SKM-1 treated with dmso at 0.1 percent for 144 hours (cell line): ENCODE data around the gene ARSK.

Experiments used
- DNase-seq: peaks from one replicate; lab custom pipeline; 2025; ENCODE audit not compliant: unreplicated experiment; lab: John Stamatoyannopoulos, UW

ARSK gene, protein sequence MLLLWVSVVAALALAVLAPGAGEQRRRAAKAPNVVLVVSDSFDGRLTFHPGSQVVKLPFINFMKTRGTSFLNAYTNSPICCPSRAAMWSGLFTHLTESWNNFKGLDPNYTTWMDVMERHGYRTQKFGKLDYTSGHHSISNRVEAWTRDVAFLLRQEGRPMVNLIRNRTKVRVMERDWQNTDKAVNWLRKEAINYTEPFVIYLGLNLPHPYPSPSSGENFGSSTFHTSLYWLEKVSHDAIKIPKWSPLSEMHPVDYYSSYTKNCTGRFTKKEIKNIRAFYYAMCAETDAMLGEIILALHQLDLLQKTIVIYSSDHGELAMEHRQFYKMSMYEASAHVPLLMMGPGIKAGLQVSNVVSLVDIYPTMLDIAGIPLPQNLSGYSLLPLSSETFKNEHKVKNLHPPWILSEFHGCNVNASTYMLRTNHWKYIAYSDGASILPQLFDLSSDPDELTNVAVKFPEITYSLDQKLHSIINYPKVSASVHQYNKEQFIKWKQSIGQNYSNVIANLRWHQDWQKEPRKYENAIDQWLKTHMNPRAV

GRCh38 chr5:95554647-95555548 is at the start of gene ARSK, which contains the start of gene SKIC3:
TSS of gene ARSK (plus strand) at chr5:95555101. CDS start at chr5:95555279, 178 bp downstream.
TSS of gene SKIC3 (minus strand) at chr5:95554977. CDS start at chr5:95547150, 7,827 bp downstream.
- DNase-seq, result peak; percentile 97

GRCh38 chr5:95508550-95508949 is 46.4 kb upstream of the ARSK start:
- DNase-seq, result no peak

- no peak for DNase-seq
These were observed 43.3 kb upstream of the ARSK start for GRCh38 chr5:95511606-95512005.

DNA sequence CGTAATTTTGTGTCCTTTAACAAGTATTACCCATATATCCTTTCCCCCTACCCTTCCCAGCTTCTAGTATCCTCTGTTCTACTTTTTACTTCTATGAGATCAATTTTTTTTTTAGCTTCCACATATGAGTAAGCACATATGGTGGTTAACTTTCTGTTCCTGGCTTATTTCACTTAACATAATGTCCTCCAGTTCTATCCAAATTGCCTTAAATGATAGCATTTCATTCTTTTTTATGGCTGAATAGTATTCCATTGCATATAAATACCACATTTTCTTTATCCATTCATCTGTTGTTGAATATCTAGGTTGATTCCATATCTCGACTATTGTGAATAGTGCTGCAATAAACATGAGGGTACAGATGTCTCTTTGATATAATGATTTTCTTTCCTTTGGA is 36.5 kb upstream of the ARSK start:
- no peak for DNase-seq

DNA sequence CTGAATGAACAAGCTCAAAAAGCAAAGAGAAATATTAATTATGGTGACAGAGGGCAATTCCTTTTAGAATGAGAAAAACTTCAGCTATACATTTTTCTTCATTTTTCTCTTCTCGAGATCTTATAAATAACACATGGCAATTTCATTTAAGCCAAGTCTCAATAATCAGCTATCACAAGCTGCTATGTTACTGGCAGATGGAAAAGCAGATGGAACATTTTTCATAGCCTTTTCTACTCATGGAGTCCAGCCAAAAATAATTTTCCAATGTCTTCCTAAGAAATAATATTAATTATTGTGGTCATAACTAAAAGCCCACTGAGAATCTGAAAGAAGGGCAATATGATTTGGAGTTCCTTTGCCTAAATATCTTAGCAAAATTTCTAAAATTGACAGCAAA is 35.8 kb upstream of the ARSK start:
- no peak for DNase-seq

- no peak for DNase-seq
These were observed 35.2 kb upstream of the ARSK start for GRCh38 chr5:95519681-95520080.

DNA sequence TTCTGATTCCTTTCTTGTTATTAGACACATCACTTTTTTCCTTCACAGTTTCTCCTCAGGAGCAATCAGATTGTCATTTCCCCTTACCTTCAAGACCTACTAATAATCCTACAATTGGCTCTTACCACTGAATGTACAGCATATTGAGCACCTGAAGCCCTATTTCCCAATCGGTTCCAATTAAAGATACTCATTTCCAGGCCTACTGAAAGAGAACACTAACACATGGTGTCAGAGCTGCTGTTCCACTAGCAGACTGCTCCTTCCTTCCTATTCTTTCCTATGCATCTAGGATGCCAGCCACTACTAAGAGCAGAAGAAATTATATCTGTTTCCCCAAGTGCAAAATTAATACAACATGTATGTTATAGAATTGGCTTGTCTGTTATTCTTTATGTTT is 34.7 kb upstream of the ARSK start:
- no peak for DNase-seq

GRCh38 chr5:95524423-95524822 is 30.5 kb upstream of the ARSK start:
- no peak for DNase-seq

DNA sequence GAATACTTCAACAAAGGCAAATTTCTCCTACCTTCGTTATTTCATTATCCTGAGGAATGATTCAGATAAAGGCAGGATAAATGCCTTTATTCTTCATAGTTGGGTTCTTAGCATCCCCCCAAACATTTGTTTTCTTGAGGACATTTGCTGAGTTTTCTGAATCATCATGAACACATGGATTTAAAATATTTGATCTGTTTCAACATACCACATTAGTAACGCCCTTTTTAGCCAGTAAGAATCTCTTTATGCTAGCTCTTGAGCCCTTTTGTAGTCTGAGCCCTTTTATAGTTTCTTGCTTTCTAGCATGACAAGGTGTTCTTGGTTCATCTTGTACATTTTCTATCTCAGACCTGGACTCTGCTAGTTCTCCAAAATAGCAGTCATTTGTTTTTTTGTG is 28.0 kb upstream of the ARSK start:
- DNase-seq, result no peak

DNA sequence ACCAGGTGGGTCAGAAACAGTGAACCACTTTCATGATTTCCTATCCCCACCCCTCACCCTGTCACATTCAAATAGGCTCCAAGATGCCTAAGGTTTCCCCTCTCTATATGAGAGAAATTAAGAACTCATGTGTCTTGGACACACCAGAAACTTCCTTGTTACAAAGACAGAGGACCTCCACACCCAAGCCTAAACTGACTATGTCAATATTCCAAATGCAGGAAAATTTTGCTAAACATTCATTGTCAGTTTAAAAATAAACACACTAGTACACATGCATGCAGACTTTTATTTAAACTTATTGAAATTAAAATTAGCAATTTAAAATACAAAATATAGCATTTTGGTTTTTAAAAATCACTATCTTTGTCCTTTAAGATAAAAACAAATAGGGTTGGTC is 26.3 kb upstream of the ARSK start:
- no peak for DNase-seq

- DNase-seq, result no peak
These were observed 24.5 kb upstream of the ARSK start for GRCh38 chr5:95530416-95530815.

DNA sequence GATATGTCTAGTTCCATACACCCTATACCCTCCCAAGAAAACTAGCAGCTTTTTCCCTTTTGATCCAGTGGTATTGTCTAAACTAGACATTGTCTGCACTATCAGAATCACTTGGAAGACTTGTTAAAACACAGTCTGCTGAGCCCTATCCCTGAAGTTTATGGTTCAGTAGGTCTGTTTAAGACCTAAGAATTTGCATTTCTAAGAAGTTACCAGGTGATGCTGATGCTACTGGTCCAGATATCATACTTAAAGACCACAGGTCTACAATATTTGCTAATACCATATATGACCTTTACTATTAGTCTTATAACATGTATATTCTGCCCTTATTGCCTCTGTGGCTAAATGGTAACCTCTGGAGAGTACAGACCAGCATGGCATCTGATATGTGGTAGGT is 23.4 kb upstream of the ARSK start:
- DNase-seq, result no peak

GRCh38 chr5:95532415-95532814 is 22.5 kb upstream of the ARSK start:
- no peak for DNase-seq

DNA sequence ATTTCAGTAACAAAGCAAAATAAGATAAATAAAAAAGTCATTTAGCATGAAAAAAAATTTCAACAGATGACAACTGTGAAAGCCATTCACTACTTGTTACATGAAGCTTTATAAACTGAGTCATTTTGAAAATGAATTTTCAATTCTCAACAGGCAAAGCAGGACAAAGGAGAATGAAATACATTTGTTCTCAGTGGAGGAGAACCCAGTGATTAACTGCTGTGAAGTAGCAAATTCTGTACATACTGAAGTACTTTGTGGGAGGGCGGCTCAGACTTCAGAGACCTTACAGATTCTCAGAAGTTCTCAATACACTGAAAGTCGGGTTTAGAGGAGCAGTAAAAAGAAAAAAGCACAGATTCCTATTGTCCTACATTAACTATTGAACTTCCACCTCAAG is 21.8 kb upstream of the ARSK start:
- DNase-seq, result no peak

DNA sequence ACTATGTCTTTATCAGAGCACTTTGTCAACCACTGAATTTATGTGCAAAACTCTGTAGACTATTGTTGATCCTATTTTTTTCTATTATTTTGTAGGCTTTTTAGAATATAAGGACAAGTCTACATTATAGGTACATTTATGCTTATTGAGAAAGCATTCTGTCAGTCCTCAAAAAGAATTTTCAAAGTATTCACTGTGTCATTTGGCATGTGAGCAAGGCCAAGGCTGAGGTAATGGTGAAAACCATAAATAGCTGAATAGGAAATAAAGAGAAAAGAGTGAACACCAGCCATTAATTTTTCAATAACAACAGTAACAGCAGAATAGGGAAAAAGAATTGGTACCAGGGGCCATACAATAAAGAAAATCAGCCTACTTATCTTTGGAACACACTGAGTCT is 21.1 kb upstream of the ARSK start:
- DNase-seq, result no peak

GRCh38 chr5:95537501-95537900 is 17.4 kb upstream of the ARSK start:
- DNase-seq, result no peak

- no peak for DNase-seq
These were observed 11.7 kb upstream of the ARSK start for GRCh38 chr5:95543017-95543705.

- DNase-seq, result no peak
These were observed 5.9 kb upstream of the ARSK start for GRCh38 chr5:95549030-95549429.

- DNase-seq, result no peak
These were observed 612 bp upstream of the ARSK start for GRCh38 chr5:95554331-95554646.

DNA sequence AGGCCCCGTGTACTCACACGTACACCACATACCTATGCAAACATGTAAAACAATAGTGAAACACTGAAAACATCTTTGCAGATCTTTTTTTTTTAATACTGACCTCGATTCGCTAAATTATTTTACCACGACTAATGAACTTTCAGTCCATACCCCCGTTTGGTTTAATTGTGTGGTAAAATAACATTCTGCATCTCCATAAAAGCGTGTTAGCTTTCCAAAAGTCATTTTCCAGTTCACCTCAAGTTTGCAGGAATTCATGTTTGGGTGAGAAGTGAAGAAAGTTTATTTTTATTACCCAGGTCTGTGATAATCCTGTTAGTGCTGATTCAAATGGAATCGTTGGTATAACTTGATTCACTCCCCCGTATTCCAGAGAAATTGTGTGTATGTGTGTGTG is 652 bp downstream of the ARSK start:
- DNase-seq, result no peak

DNA sequence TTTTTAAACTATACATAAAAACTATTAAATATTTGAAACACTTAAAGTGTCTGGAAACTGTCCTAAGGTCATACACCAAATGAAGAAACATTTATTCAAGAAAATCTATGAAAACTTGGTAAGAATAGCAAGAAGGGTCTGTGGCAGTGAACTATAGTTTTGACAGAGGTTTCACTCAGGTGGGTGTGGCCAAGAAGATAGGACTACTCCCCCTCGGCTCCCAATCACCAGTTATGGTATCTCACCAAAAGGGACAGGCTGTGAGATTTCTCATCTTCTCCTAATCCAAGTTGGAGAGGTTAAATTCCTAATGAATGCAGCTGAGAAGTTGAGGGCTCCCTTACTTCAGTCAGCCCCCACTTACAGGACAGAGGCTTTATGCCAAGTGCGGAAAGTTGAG is 2.9 kb downstream of the ARSK start:
- no peak for DNase-seq
